HEK293T (cell line): ENCODE measurements around the gene VGLL3.

Source experiments
- BHLHE40 ChIP-seq: fragments of 450-650 bp; IDR thresholded peaks from 2 replicates; pipeline ENCODE4 v1.6.1; 2016; ENCODE audit warnings: mild to moderate bottlenecking, moderate library complexity, borderline replicate concordance
- CTBP1 ChIP-seq: fragments of 450-650 bp; IDR thresholded peaks from 2 replicates; pipeline ENCODE4 v1.6.1; 2016; ENCODE audit warnings: borderline replicate concordance
- ELF4 ChIP-seq: fragments of 450-650 bp; IDR thresholded peaks from 2 replicates; pipeline ENCODE4 v1.6.1; 2017; ENCODE audit warnings: antibody characterized with exemption
- FOXK2 ChIP-seq: fragments of 450-650 bp; IDR thresholded peaks from 2 replicates; pipeline ENCODE4 v1.6.1; 2016; ENCODE audit warnings: mild to moderate bottlenecking
- FOXM1 ChIP-seq: fragments of 450-650 bp; IDR thresholded peaks from 2 replicates; pipeline ENCODE4 v1.6.1; 2017; ENCODE audit warnings: mild to moderate bottlenecking, borderline replicate concordance
- HDGF ChIP-seq: fragments of 450-650 bp; IDR thresholded peaks from 2 replicates; pipeline ENCODE4 v1.6.1; 2017; ENCODE audit warnings: antibody characterized with exemption, borderline replicate concordance
- L3MBTL2 ChIP-seq: fragments of 450-650 bp; conservative IDR thresholded peaks from 2 replicates; pipeline ENCODE4 v1.6.1; 2016; ENCODE audit warnings: mild to moderate bottlenecking
- NFRKB ChIP-seq: fragments of 450-650 bp; IDR thresholded peaks from 2 replicates; pipeline ENCODE4 v1.6.1; 2016; ENCODE audit warnings: mild to moderate bottlenecking, moderate library complexity
- SP1 ChIP-seq: fragments of 450-650 bp; IDR thresholded peaks from 2 replicates; pipeline ENCODE4 v1.6.1; 2017
- ZNF384 ChIP-seq: fragments of 450-650 bp; IDR thresholded peaks from 2 replicates; pipeline ENCODE4 v1.6.1; 2016
- TF ChIP-seq, protein P1 (sequence below): fragments of 450-650 bp; IDR thresholded peaks from 2 replicates; pipeline ENCODE4 v1.6.1; 2016

DNA sequence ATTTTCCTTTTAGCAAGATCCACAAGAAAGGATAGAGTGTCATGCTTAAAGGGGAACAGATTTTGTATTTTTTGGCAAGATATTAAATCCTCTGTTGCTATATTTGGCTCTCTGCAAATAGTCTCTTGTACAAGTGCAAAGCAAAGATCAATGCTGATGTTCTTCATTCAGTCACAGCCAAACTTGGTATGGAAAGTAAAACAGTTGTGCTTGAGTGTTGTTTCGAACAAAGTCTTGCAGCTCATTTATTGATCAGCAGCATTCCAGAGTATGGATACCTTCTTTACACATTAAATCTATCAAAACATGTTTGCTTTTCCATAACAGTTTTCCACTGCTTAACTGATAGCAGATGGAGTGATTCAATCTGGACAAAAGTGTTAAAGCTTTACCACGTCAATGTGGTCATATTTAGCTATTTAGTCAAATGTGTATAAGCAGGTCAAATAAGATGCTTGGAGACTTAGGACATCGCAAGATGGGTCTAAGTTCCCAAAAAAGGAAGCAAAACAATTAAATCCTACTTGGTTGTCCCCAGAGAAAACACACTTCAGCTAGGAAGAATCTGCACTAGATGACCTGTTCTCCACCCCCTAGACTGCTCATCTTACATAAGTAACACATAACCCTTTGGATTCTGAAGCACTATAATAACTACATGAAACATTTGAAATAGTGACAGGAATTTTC, 52.4 kb downstream of the VGLL3 start:
- TF ChIP-seq FOXM1 (no peak), HDGF (no peak), BHLHE40 (no peak), FOXK2 (no peak), SP1 (no peak), ZNF384 (no peak), L3MBTL2 (no peak), ELF4 (no peak), NFRKB (no peak), CTBP1 (no peak)
- TF ChIP-seq, protein P1, sequence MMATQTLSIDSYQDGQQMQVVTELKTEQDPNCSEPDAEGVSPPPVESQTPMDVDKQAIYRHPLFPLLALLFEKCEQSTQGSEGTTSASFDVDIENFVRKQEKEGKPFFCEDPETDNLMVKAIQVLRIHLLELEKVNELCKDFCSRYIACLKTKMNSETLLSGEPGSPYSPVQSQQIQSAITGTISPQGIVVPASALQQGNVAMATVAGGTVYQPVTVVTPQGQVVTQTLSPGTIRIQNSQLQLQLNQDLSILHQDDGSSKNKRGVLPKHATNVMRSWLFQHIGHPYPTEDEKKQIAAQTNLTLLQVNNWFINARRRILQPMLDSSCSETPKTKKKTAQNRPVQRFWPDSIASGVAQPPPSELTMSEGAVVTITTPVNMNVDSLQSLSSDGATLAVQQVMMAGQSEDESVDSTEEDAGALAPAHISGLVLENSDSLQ = no peak
